ENCODE results near the gene AMOTL1. TPM values are rescaled to one million over a fixed set of nuclear protein-coding genes. Genes with fewer than 3 reads are reported as not detected.

Gene AMOTL1
- total and polyA plus RNA-seq, 2 of the 8 experiments (the other 6 are each of a cell fraction or from before 2014, with no cell fraction given), result 9.0 to 27.6 TPM

DNA sequence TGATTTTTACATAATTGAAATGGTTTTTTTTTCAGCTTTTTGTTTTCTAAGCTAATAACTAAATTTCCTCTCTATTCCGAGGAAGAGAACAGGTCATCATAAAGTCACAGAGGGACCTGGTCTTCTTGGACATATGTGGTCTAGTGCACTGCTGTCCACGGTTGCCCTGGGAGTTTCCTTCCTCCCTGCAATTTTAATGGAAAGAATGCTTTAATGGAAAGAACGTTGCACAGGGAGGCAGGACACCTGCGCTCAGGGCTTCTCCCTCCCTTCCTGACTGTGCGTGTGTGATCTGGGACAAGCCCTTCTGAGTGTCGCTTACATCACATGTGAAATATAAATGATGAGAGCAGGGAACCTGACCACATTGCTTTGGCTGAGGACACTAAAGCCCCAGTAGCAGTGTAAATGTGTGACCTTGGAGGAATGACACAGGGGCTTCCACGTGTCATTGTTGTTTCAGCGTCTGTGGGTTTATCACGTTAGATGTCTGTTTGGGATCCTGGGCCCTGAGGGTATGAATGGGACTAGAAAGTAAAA is 93.2 kb downstream of the AMOTL1 start (continued):
- TF ChIP-seq TCF12 (IDR thresholded peaks at IDR 0.05; ENCODE audit: low read depth, low read length) (no peak), JUN (IDR thresholded peaks at IDR 0.05; ENCODE audit: low read depth, low read length) (no peak), TAF7 (optimal IDR thresholded peaks at IDR 0.05; ENCODE audit: borderline replicate concordance, low read depth, low read length) (no peak)
